Esophagus squamous epithelium (tissue), 4 donors: Measurements from ENCODE around the gene SLC28A2.

Experiments
- POLR2A ChIP-seq, 4 donors: fragments of 450-650 bp; IDR thresholded peaks; one replicate each; pipeline ENCODE4 v1.6.1; 2017; ENCODE audit warnings: antibody characterized with exemption in 4 of 4, mild to moderate bottlenecking in 4 of 4, moderate library complexity in 3 of 4
- TF ChIP-seq, protein P1 (sequence below), 6 experiments: fragments of 450-650 bp in 4 of 6; fragments of 200-600 bp in 2 of 6; sonication (generic) in 2 of 6; IDR thresholded peaks; one replicate each; pipeline ENCODE4 v1.5.1; 2016 to 2019; ENCODE audit warnings: antibody characterized with exemption in 6 of 6, mild to moderate bottlenecking in 4 of 6, moderate library complexity in 4 of 6

DNA sequence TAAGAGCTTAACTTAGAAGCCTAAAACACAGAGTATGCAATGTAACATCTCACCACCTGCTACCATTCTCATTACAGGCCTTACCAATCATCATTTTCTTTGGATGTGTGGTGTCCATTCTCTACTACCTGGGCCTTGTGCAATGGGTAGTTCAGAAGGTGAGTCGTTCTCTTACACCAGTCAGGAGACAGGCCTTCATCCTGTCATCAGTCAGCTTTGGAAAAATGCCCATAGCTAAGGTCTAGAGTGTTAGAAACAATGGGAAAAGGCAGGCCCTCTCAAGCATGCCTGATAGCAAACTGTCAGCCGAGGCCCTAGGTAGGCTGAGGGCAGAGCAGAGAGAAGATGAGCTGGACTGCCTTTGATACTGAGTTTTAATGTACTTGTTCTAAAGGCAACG is 13.5 kb downstream of the SLC28A2 start:
- TF ChIP-seq, protein P1, sequence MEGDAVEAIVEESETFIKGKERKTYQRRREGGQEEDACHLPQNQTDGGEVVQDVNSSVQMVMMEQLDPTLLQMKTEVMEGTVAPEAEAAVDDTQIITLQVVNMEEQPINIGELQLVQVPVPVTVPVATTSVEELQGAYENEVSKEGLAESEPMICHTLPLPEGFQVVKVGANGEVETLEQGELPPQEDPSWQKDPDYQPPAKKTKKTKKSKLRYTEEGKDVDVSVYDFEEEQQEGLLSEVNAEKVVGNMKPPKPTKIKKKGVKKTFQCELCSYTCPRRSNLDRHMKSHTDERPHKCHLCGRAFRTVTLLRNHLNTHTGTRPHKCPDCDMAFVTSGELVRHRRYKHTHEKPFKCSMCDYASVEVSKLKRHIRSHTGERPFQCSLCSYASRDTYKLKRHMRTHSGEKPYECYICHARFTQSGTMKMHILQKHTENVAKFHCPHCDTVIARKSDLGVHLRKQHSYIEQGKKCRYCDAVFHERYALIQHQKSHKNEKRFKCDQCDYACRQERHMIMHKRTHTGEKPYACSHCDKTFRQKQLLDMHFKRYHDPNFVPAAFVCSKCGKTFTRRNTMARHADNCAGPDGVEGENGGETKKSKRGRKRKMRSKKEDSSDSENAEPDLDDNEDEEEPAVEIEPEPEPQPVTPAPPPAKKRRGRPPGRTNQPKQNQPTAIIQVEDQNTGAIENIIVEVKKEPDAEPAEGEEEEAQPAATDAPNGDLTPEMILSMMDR (IDR thresholded peaks at IDR 0.05), result no peak
- no peak for TF ChIP-seq POLR2A (IDR thresholded peaks at IDR 0.05)
